H1 (cell line): ENCODE results near the gene KMT5B.

ENCODE experiments used
- ASH2L ChIP-seq: fragments of 200-600, 300-600 bp; sonication (generic); IDR thresholded peaks from one replicate; pipeline ENCODE4 v1.7.1; 2017; ENCODE audit warnings: low read length
- CHD2 ChIP-seq: IDR thresholded peaks from 2 replicates; pipeline ENCODE4 v1.6.1; 2012; ENCODE audit warnings: low read length, improper control_type of control experiment
- CTCF ChIP-seq, 3 experiments: IDR thresholded peaks; 1 replicate in 2 of 3; 2 replicates in 1 of 3; pipeline versions ENCODE4 v1.5.1 to v1.6.1; 2011; ENCODE audit warnings: low read length in 3 of 3, mild to moderate bottlenecking in 3 of 3, inconsistent platforms in 2 of 3, low read depth in 1 of 3, moderate library complexity in 1 of 3; ENCODE audit not compliant: insufficient read depth in 1 of 3; ENCODE audit errors: control extremely low read depth in 1 of 3
- EP300 ChIP-seq, 2 experiments: IDR thresholded peaks; 1 replicate in 1 of 2; 2 replicates in 1 of 2; pipeline ENCODE4 v1.6.1; 2011 to 2012; ENCODE audit warnings: low read depth in 2 of 2, low read length in 2 of 2, mild to moderate bottlenecking in 2 of 2, borderline replicate concordance in 1 of 2, inconsistent platforms in 1 of 2, moderate library complexity in 1 of 2
- EZH2 ChIP-seq: fragments of 200-600 bp; sonication (generic); IDR thresholded peaks from 2 replicates; pipeline ENCODE4 v1.7.1; 2012; ENCODE audit warnings: low read depth, mild to moderate bottlenecking, moderate library complexity, low read length, inconsistent platforms; ENCODE audit not compliant: severe bottlenecking
- MAX ChIP-seq: IDR thresholded peaks from 2 replicates; pipeline ENCODE4 v1.6.1; 2012; ENCODE audit warnings: inconsistent platforms
- POLR2AphosphoS5 ChIP-seq: IDR thresholded peaks from 2 replicates; pipeline ENCODE4 v1.6.1; 2011; ENCODE audit warnings: low read depth, low read length
- SP2 ChIP-seq: IDR thresholded peaks from 2 replicates; pipeline ENCODE4 v1.6.1; 2012; ENCODE audit warnings: mild to moderate bottlenecking, low read length, inconsistent platforms

- TF ChIP-seq MAX (no peak), SP2 (no peak), POLR2AphosphoS5 (no peak), CTCF (IDR thresholded peaks at IDR 0.05; ENCODE audit: control extremely low read depth in 1 of 3, insufficient read depth in 1 of 3, low read depth in 1 of 3, low read length in 3 of 3) (no peak), EP300 (IDR thresholded peaks at IDR 0.05; ENCODE audit: borderline replicate concordance in 1 of 2, low read depth in 2 of 2, low read length in 2 of 2) (no peak), EZH2 (no peak), CHD2 (no peak), ASH2L (no peak)
These were observed 1.6 kb downstream of the KMT5B start for GRCh38 chr11:68211546-68211945.
